Osteocyte (in vitro differentiated cells): ENCODE data around the gene CASS4. TPM values are rescaled to one million over a fixed set of nuclear protein-coding genes. Genes with fewer than 3 reads are reported as not detected.
"Not testable (repeated sequence)": the region's sequence is repeated elsewhere in the genome, so short reads cannot be mapped to it uniquely, and the experiment has no call there.

Experiments used
- DNase-seq: peaks from one replicate; pipeline ENCODE4 v3.0.0; 2021; ENCODE audit warnings: mixed read lengths; ENCODE audit not compliant: unreplicated experiment; ENCODE audit errors: extremely low spot score
- H3K27ac Mint-ChIP-seq: one replicate; pipeline ENCODE4 v1.8.0; 2021; ENCODE audit warnings: mild to moderate bottlenecking, mixed read lengths; ENCODE audit not compliant: unreplicated experiment
- H3K27me3 Mint-ChIP-seq: one replicate; pipeline ENCODE4 v1.8.0; 2021; ENCODE audit warnings: mixed read lengths; ENCODE audit not compliant: unreplicated experiment
- H3K36me3 Mint-ChIP-seq: one replicate; pipeline ENCODE4 v1.8.0; 2021; ENCODE audit warnings: mixed read lengths; ENCODE audit not compliant: unreplicated experiment
- H3K4me1 Mint-ChIP-seq: one replicate; pipeline ENCODE4 v1.8.0; 2021; ENCODE audit warnings: mixed read lengths; ENCODE audit not compliant: unreplicated experiment
- H3K4me3 Mint-ChIP-seq: one replicate; pipeline ENCODE4 v1.8.0; 2021; ENCODE audit warnings: mild to moderate bottlenecking, moderate library complexity, mixed read lengths; ENCODE audit not compliant: unreplicated experiment
- H3K9me3 Mint-ChIP-seq: one replicate; pipeline ENCODE4 v1.8.0; 2021; ENCODE audit warnings: mixed read lengths; ENCODE audit not compliant: unreplicated experiment
- total RNA-seq: library from RNA; stranded (reverse); gene quantifications from 2 replicates; pipeline ENCODE4 v1.2.1, GENCODE V29; 2021
- TF ChIP-seq, protein P1 (sequence below): fragments of 200-600 bp; sonication (generic); IDR thresholded peaks from 2 replicates; pipeline ENCODE4 v1.5.0; 2021; ENCODE audit warnings: antibody characterized with exemption, mild to moderate bottlenecking, moderate library complexity

CASS4 gene
- total RNA-seq, 1 donor from 2014 or later: not detected

DNA sequence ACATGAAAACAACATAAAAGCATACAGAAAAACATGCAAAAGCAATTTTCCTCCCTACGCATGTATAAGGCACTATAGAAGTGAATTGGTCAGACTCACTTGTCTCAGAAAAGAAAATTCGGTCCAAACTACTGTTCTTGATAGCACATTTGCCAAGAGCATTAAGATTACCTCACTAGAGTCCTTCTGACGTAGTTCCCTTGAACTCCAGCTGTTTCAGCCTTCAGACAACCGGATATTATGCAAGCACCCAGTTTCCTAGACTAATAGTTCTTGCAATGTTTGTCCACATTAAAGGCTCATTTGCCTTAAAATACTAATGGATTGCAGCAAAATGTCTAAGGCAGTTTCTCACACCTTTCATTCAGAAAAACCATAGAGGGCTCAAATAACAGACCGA is 2.5 kb upstream of the CASS4 start:
- Mint-ChIP-seq H3K27me3 (no peaks in the 10 kb centered on the region), H3K4me3 (no peak overlapping the region), H3K27ac (no peak overlapping the region), H3K36me3 (peaks cover 27% of the 10 kb centered on the region), H3K9me3 (no peaks in the 10 kb centered on the region), H3K4me1 (no peaks in the 10 kb centered on the region)
- TF ChIP-seq, protein P1, sequence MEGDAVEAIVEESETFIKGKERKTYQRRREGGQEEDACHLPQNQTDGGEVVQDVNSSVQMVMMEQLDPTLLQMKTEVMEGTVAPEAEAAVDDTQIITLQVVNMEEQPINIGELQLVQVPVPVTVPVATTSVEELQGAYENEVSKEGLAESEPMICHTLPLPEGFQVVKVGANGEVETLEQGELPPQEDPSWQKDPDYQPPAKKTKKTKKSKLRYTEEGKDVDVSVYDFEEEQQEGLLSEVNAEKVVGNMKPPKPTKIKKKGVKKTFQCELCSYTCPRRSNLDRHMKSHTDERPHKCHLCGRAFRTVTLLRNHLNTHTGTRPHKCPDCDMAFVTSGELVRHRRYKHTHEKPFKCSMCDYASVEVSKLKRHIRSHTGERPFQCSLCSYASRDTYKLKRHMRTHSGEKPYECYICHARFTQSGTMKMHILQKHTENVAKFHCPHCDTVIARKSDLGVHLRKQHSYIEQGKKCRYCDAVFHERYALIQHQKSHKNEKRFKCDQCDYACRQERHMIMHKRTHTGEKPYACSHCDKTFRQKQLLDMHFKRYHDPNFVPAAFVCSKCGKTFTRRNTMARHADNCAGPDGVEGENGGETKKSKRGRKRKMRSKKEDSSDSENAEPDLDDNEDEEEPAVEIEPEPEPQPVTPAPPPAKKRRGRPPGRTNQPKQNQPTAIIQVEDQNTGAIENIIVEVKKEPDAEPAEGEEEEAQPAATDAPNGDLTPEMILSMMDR: no peak
- DNase-seq: no peak

DNA sequence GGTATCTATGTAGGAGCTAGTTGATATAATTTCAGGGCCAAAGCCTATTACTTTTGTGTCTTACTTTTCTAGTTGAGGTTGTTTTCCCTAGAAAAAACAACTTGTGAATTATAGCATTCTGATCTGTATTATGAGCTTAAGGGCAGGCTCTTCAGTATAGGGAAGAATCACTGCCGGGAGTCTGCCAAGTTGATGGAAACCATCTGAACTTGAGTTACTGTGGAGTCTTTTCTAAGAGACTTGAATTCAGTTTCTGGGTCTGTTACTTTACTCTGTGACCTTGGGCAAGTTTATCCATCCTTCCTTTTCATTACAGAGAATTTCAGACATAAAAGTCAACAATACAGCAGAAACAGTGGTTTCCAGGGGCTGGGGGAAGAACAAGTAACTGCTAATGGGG is 2.1 kb upstream of the CASS4 start:
- H3K4me3 Mint-ChIP-seq: no peak overlapping the region
- H3K27me3 Mint-ChIP-seq: no peaks in the 10 kb centered on the region
- H3K27ac Mint-ChIP-seq: no peak overlapping the region
- no peak for DNase-seq
- peaks cover 25% of the 10 kb centered on the region for H3K36me3 Mint-ChIP-seq
- TF ChIP-seq, protein P1: no peak
- H3K4me1 Mint-ChIP-seq: no peaks in the 10 kb centered on the region
- no peaks in the 10 kb centered on the region for H3K9me3 Mint-ChIP-seq

DNA sequence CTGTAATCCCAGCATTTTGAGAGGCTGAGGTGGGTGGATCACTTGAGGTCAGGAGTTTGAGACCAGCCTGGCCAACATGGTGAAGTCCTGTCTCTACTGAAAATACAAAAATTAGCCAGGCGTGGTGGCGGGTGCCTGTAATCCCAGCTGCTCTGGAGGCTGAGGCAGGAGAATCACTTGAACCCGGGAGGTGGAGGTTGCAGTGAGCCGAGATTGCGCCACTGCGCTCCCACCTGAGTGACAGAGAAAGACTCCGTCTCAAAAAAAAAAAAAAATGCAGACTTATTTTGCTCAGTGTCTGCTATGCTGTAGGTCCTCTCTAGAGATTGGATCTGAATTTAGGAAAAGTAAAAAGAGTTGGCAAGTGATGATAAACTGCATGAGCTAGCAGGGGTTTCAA is 773 bp upstream of the CASS4 start:
- not testable (repeated sequence) for H3K27me3 Mint-ChIP-seq, H3K4me1 Mint-ChIP-seq, DNase-seq, H3K4me3 Mint-ChIP-seq, H3K27ac Mint-ChIP-seq, H3K9me3 Mint-ChIP-seq
- peaks cover 16% of the 10 kb centered on the region for H3K36me3 Mint-ChIP-seq

DNA sequence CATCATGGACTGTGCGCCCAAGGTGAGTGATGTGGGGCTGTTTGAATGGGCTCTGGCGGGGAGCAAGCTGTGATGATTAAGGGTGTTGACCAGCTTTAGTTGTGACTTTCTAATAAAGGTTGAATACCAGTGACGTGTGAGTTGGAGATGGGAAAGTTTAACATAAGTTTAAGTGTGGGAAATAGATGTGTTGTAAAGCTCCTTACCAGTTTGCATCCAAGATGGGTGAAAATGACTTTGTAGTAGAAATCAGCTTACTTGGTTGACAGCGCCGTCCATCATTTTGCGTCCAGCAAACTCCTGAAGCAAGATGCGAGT is 372 bp downstream of the CASS4 start:
- Mint-ChIP-seq H3K36me3 (peaks cover 16% of the 10 kb centered on the region), H3K4me1 (no peaks in the 10 kb centered on the region), H3K27me3 (no peaks in the 10 kb centered on the region), H3K27ac (no peak overlapping the region), H3K9me3 (no peaks in the 10 kb centered on the region), H3K4me3 (no peak overlapping the region)
- DNase-seq: no peak
- TF ChIP-seq, protein P1: no peak

DNA sequence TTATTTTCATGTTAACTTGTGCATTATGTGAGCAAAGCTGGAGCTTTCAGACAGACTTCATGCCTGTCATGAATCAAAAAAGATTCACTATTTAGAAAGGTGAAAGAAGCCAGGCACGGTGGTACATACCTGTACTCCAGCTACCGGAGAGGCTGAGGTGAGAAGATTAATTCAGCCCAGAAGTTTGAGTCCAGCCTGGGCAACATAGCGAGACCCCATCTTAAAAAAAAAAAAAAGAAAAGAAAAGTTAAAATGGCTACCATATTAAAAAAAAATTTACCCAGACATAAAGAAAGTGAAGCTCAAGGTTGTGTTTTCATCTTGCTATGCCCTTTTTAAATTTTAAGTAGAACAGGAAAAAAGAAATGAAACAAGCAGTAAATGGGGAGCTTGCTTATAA is 889 bp downstream of the CASS4 start:
- TF ChIP-seq, protein P1: no peak
- Mint-ChIP-seq H3K36me3 (peaks cover 14% of the 10 kb centered on the region), H3K4me3 (no peak overlapping the region), H3K4me1 (no peaks in the 10 kb centered on the region), H3K9me3 (no peaks in the 10 kb centered on the region), H3K27ac (no peak overlapping the region), H3K27me3 (no peaks in the 10 kb centered on the region)
- no peak for DNase-seq
